Ectodermal cell (in vitro differentiated cells): ENCODE measurements around the gene TRABD2B.

Experiments used
- H3K27ac ChIP-seq: 2 replicates; pipeline ENCODE4 v1.7.0; 2013; ENCODE audit warnings: mild to moderate bottlenecking, low read depth, low read length; ENCODE audit not compliant: insufficient read depth, poor library complexity, severe bottlenecking
- H3K27me3 ChIP-seq: 2 replicates; pipeline ENCODE4 v1.7.0; 2013; ENCODE audit warnings: mild to moderate bottlenecking, low read length; ENCODE audit not compliant: insufficient read depth, control insufficient read depth, poor library complexity, severe bottlenecking
- H3K36me3 ChIP-seq: one replicate; pipeline ENCODE4 v1.7.0; 2013; ENCODE audit warnings: low read length; ENCODE audit not compliant: control insufficient read depth, insufficient read depth
- H3K4me1 ChIP-seq: one replicate; pipeline ENCODE4 v1.7.0; 2013; ENCODE audit warnings: low read length; ENCODE audit not compliant: control insufficient read depth, insufficient read depth
- H3K4me3 ChIP-seq: 2 replicates; pipeline ENCODE4 v1.7.0; 2013; ENCODE audit warnings: low read depth, low read length, control low read depth; ENCODE audit not compliant: insufficient read depth
- H3K9me3 ChIP-seq: 2 replicates; pipeline ENCODE4 v1.7.0; 2013; ENCODE audit warnings: mild to moderate bottlenecking, low read length, moderate library complexity; ENCODE audit not compliant: control insufficient read depth
- WGBS, 2 experiments: methylation state at CpG; one replicate each; pipeline ENCODE4 v1.1.7; 2013; ENCODE audit warnings: missing lambda C conversion rate in 2 of 2; 5-methylcytosine and 5-hydroxymethylcytosine counted together

TRABD2B gene

GRCh38 chr1:47951026-47951425 is 46.2 kb downstream of the TRABD2B start:
- Histone ChIP-seq H3K27me3 (no peaks in the 10 kb centered on the region), H3K4me1 (no peaks in the 10 kb centered on the region), H3K9me3 (peaks cover 2% of the 10 kb centered on the region), H3K27ac (no peak overlapping the region), H3K36me3 (no peaks in the 10 kb centered on the region), H3K4me3 (no peak overlapping the region)
- WGBS, 2 experiments, result 93 to 94% methylated on average over 8 of the region's 8 CpGs

- no peaks in the 10 kb centered on the region for H3K36me3 ChIP-seq
- H3K4me3 ChIP-seq, result no peak overlapping the region
- H3K27ac ChIP-seq, result no peak overlapping the region
- H3K9me3 ChIP-seq, result no peaks in the 10 kb centered on the region
- H3K4me1 ChIP-seq, result no peaks in the 10 kb centered on the region
- H3K27me3 ChIP-seq, result no peaks in the 10 kb centered on the region
- WGBS, 2 experiments, result 79 to 90% methylated on average over 3 of the region's 3 CpGs
Measured at GRCh38 chr1:47950471-47950870, 46.7 kb downstream of the TRABD2B start.

- Histone ChIP-seq H3K27ac (no peak overlapping the region), H3K9me3 (no peaks in the 10 kb centered on the region), H3K27me3 (no peaks in the 10 kb centered on the region), H3K4me3 (no peak overlapping the region), H3K36me3 (no peaks in the 10 kb centered on the region), H3K4me1 (no peaks in the 10 kb centered on the region)
- 82% methylated on average over 5 of the region's 5 CpGs for WGBS, 2 experiments
Measured at GRCh38 chr1:47948126-47948525, 49.1 kb downstream of the TRABD2B start.

- H3K36me3 ChIP-seq, result no peaks in the 10 kb centered on the region
- no peak overlapping the region for H3K27ac ChIP-seq
- WGBS, 2 experiments, result 94 to 97% methylated on average over 6 of the region's 6 CpGs
- no peak overlapping the region for H3K4me3 ChIP-seq
- no peaks in the 10 kb centered on the region for H3K9me3 ChIP-seq
- no peaks in the 10 kb centered on the region for H3K27me3 ChIP-seq
- no peaks in the 10 kb centered on the region for H3K4me1 ChIP-seq
Measured at GRCh38 chr1:47947531-47947930, 49.7 kb downstream of the TRABD2B start.

- Histone ChIP-seq H3K36me3 (no peaks in the 10 kb centered on the region), H3K27me3 (no peaks in the 10 kb centered on the region), H3K9me3 (no peaks in the 10 kb centered on the region), H3K4me1 (no peaks in the 10 kb centered on the region), H3K4me3 (no peak overlapping the region), H3K27ac (no peak overlapping the region)
- 91 to 95% methylated on average over 4 of the region's 4 CpGs for WGBS, 2 experiments
Measured at GRCh38 chr1:47944561-47944960, 52.6 kb downstream of the TRABD2B start.

GRCh38 chr1:47942240-47942629 is 55.0 kb downstream of the TRABD2B start:
- Histone ChIP-seq H3K4me3 (no peak overlapping the region), H3K4me1 (no peaks in the 10 kb centered on the region), H3K9me3 (no peaks in the 10 kb centered on the region), H3K36me3 (no peaks in the 10 kb centered on the region), H3K27ac (no peak overlapping the region), H3K27me3 (no peaks in the 10 kb centered on the region)
- WGBS, 2 experiments, result 90 to 91% methylated on average over 3 of the region's 3 CpGs

GRCh38 chr1:47941609-47942239 is 55.5 kb downstream of the TRABD2B start:
- no peaks in the 10 kb centered on the region for H3K4me1 ChIP-seq
- no peaks in the 10 kb centered on the region for H3K9me3 ChIP-seq
- H3K4me3 ChIP-seq, result no peak overlapping the region
- no peaks in the 10 kb centered on the region for H3K36me3 ChIP-seq
- no peak overlapping the region for H3K27ac ChIP-seq
- WGBS, 2 experiments, result 89 to 92% methylated on average over 2 of the region's 2 CpGs
- no peaks in the 10 kb centered on the region for H3K27me3 ChIP-seq

GRCh38 chr1:47940779-47941178 is 56.4 kb downstream of the TRABD2B start:
- no peaks in the 10 kb centered on the region for H3K27me3 ChIP-seq
- no peaks in the 10 kb centered on the region for H3K4me1 ChIP-seq
- H3K36me3 ChIP-seq, result no peaks in the 10 kb centered on the region
- H3K9me3 ChIP-seq, result no peaks in the 10 kb centered on the region
- 92 to 95% methylated on average over 5 of the region's 5 CpGs for WGBS, 2 experiments
- no peak overlapping the region for H3K27ac ChIP-seq
- no peak overlapping the region for H3K4me3 ChIP-seq

- Histone ChIP-seq H3K27ac (no peak overlapping the region), H3K27me3 (no peaks in the 10 kb centered on the region), H3K4me1 (peaks cover under 1% of the 10 kb centered on the region), H3K36me3 (no peaks in the 10 kb centered on the region), H3K4me3 (no peak overlapping the region), H3K9me3 (no peaks in the 10 kb centered on the region)
- WGBS, 2 experiments, result 94 to 96% methylated on average over 8 of the region's 8 CpGs
Measured at GRCh38 chr1:47940326-47940725, 56.9 kb downstream of the TRABD2B start.

GRCh38 chr1:47938520-47938919 is 58.7 kb downstream of the TRABD2B start:
- H3K9me3 ChIP-seq, result no peaks in the 10 kb centered on the region
- no peaks in the 10 kb centered on the region for H3K36me3 ChIP-seq
- peaks cover 14% of the 10 kb centered on the region for H3K4me1 ChIP-seq
- H3K4me3 ChIP-seq, result no peak overlapping the region
- no peaks in the 10 kb centered on the region for H3K27me3 ChIP-seq
- 45 to 48% methylated on average over 2 of the region's 2 CpGs for WGBS, 2 experiments
- no peak overlapping the region for H3K27ac ChIP-seq
